Measurements from ENCODE around the gene CCDC157.

The CCDC157 gene

DNA sequence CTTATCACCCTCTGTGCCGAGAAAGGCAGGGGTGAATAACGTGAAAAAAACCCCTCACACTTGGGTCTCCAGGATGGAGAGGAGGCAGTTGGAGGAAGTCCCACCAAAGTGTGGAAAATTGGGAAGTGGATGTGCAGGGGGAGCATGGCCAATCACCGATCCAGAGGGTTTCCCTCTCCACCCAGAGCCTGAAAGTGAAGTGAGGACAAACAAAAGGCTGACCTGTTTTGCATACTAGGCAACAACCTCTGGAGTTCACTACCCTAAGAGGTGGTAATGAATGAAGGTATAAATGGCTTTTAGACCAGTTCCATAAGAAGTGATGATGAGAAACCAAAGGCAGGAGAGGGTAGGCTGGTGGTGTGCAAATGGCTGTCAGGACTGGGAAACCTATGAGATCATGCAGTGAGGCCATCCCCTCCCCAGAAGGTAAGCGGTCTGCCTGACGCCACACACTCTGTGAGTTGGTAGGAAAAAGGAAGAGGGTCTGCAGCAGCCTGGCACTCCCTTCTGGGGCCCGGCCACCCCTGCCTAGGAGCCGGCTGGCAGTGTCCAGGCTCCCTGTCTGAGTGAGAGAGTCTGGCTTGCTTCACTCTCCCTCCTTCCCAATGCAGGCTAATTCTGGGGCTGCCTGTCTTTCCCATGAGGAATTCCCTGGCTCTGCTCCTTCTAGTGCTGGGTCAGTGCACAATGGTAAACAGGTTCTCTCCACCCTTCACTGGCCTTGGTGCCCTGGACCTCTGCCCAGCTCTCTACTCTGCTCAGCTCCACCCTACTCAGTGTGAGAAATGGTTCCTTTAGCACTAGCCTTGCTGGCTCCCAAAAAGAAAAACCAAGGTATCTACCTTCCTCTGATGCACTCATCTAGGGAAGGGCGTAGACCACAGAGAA is 45.7 kb upstream of the CCDC157 start:
- no peak overlapping the region for H3K4me3 ChIP-seq (replicated peaks in 1 of 2; ENCODE audit: low read depth in 2 of 2, low read length in 2 of 2)

DNA sequence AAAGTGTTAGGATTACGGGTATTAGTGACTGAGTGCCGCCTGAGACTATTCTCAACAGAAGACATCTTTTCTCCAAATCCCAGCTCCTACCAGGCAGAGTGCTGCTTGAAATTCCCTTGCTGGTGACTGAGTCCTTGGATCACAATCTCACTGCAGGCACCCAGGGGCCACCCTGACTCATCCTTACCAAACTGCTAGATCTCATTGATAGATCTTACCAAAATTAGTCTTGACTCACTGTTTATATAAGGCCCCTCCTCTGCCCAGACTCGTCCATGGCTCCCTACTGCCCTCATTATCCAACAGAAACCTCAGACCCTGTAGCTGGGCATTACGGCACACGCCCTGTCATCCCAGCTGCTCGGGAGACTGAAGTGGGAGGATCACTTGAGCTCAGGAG is 44.8 kb upstream of the CCDC157 start:
- H3K4me3 ChIP-seq (replicated peaks in 1 of 2; ENCODE audit: low read depth in 2 of 2, low read length in 2 of 2) = no peak overlapping the region
- DNase-seq (ENCODE audit: low read depth in 2 of 2) = peak in 1 of 2 donors; percentile 62
- TF ChIP-seq, protein P1, sequence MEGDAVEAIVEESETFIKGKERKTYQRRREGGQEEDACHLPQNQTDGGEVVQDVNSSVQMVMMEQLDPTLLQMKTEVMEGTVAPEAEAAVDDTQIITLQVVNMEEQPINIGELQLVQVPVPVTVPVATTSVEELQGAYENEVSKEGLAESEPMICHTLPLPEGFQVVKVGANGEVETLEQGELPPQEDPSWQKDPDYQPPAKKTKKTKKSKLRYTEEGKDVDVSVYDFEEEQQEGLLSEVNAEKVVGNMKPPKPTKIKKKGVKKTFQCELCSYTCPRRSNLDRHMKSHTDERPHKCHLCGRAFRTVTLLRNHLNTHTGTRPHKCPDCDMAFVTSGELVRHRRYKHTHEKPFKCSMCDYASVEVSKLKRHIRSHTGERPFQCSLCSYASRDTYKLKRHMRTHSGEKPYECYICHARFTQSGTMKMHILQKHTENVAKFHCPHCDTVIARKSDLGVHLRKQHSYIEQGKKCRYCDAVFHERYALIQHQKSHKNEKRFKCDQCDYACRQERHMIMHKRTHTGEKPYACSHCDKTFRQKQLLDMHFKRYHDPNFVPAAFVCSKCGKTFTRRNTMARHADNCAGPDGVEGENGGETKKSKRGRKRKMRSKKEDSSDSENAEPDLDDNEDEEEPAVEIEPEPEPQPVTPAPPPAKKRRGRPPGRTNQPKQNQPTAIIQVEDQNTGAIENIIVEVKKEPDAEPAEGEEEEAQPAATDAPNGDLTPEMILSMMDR (IDR thresholded peaks at IDR 0.05; ENCODE audit: low read depth, low read length) = no peak

More for the DNA sequence above, 45.7 kb upstream of the CCDC157 start:
- peak in 1 of 2 donors; percentile 89 for DNase-seq (ENCODE audit: low read depth in 2 of 2)
- TF ChIP-seq, protein P1 (IDR thresholded peaks at IDR 0.05; ENCODE audit: low read depth, low read length) = no peak

DNA sequence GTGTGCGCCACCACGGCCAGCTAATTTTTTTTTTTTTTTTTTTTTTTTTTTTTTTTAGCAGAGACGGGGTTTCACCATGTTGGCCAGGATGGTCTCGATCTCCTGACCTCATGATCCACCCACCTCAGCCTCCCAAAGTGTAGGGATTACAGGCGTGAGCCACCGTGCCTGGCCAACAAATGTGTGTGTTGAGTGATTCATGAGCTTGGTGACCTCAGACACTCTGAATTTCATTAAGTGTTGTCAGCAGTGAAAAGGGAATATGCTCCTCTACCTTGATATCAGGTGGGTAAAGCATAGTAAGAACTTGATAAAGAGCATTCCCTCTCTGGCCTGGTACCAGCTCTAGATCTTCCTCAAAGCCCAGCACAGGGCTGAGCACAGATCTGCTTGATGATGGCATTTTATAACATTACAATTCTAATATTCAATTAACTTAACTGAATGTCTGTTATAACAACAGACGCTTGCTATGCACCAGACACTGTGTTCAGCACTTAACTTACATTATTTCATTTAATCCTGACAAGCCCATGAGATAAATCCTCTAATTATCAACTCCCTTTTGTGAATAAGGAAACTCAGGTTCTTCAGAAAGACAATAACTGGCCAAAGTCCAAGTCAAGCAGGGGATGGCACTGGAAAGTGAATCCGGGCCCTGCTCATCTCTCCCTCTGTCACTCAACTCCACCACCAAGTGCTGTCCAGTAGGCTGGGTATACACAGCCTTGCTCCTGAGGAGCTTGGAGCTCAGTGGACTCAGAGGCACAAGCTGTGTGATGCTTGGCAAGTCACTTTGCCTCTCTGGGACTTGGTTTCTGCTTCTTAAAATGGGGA is 43.1 kb upstream of the CCDC157 start:
- no peak for DNase-seq (ENCODE audit: low read depth in 2 of 2)
- no peak overlapping the region for H3K4me3 ChIP-seq (replicated peaks in 1 of 2; ENCODE audit: low read depth in 2 of 2, low read length in 2 of 2)
- TF ChIP-seq, protein P1 (IDR thresholded peaks at IDR 0.05; ENCODE audit: low read depth, low read length) = no peak

DNA sequence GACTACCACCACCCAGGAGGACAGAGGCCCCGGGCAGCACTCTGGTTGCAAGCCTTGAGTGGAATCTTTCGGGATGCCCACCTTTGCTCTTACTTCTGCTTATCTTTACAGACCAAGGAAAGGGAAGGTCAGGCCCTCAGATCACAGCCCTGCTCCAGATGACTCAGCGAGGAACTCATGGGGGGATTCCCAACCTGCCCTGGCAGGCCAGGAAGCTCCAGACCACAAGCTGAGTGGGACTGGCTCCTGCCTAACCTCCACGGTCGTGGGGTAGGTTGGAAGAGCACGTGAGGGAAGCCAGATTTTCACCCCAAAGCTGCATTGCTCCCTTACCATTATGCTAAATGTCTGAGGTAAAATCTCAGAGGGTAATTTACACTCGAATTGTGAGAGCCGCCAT is 41.9 kb upstream of the CCDC157 start:
- TF ChIP-seq, protein P1 (IDR thresholded peaks at IDR 0.05; ENCODE audit: low read depth, low read length) = no peak
- no peak for DNase-seq (ENCODE audit: low read depth in 2 of 2)
- H3K4me3 ChIP-seq (replicated peaks in 1 of 2; ENCODE audit: low read depth in 2 of 2, low read length in 2 of 2) = no peak overlapping the region

DNA sequence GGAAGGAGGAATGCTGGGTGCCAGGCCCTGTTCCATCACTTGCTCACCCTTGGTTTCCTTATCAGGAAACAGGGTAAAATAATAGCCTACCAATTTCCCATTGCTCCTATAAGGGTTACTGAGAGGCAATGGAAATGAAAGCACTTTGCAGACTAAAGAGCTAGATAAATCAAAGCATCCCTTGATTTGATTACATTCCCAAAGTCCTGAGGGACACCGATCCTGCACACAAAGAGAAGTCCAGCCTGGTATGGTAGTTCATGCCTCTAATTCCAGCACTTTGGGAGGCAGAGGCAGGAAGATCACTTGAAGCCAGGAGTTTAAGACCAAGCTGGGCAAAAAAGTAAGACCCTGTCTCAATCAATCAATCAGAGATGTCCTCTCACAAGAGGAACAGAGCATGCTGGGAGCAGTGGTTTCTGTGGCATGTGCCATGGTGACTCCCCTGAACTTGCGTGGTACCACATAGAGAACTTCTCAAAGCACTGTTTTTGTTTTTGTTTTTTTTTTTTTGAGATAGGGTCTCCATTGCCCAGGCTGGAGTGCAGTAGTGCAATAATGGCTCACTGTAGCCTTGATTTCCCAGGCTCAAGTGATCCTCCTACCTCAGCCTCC is 40.7 kb upstream of the CCDC157 start:
- TF ChIP-seq, protein P1 (IDR thresholded peaks at IDR 0.05; ENCODE audit: low read depth, low read length) = no peak
- H3K4me3 ChIP-seq (replicated peaks in 1 of 2; ENCODE audit: low read depth in 2 of 2, low read length in 2 of 2) = no peak overlapping the region
- DNase-seq (ENCODE audit: low read depth in 2 of 2) = no peak

DNA sequence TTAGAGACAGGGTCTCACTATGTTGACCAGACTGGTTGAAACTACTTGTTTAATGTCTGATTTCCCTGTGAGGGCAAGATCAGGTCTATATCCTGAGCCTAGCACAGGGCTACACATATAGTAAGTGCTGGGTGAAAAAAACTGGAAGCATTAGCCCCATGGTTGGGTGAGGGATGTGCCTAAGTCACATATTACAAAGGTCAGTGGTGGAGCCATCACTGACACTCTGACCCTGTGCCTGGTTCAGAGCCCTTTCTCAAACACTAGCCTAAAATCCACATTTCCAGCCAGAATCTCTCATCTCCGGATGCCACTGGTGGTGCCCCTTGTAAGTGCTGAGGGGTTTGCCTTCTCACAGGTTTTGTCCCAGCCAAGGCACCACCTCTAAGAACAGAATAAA is 39.0 kb upstream of the CCDC157 start:
- DNase-seq (ENCODE audit: low read depth in 2 of 2) = no peak
- TF ChIP-seq, protein P1 (IDR thresholded peaks at IDR 0.05; ENCODE audit: low read depth, low read length) = no peak
- no peak overlapping the region for H3K4me3 ChIP-seq (replicated peaks in 1 of 2; ENCODE audit: low read depth in 2 of 2, low read length in 2 of 2)
